Stimulated activated CD8-positive, alpha-beta memory T cell treated with anti-CD3 and anti-CD28 coated beads, Interleukin-15, amount 100 ng/mL, for 4 hours (primary cell): ENCODE measurements around the gene USP19.

Experiments used
- DNase-seq, 2 donors: peaks; one replicate each; pipeline ENCODE4 v3.0.0-alpha.2; 2020; ENCODE audit warnings: low read depth in 2 of 2

Gene USP19

DNA sequence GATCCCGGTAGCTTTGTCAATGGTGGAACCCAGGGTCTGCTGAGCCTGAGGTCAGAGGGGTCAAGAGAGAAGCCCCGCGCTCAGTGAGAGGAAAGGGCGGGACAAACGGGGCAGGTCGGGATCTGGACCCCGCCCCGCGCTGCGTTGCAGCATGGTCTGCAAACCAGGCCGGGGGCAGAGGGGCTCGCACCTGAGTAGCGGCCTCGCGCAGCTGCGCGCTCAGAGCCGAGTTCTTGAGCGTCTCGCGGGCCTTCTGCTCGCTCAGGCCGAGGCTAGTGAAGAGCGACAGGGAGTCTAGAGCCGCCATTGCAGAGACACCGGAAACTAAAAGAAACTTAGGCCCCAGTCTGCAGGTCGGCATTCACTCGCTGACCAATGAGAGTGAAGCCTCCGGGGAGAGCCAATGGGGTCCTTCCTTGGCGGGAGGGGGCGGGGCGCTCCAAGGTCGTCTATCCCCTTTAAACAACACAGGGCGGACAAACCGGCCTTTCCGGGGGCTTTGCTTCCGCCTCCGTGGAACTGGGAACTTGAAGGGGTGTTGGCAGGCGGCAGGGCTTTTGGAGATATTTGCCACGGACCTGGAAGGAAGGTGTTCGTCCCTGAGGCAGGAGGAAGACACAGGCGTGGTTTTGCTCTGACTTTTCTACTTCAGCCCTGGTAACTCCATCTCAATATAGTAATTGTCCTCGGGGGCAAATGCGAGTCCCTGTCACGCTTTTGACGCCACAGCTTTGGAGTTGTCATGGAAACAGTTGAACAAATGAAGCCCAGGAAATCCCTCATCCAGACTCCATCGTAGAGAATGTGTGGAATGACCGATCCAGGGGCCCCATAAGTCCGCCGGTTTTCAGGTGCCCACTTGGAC, 16.0 kb downstream of the USP19 start, which contains the start of gene QARS1:
QARS1 (minus strand) TSS at position 331 of the 865 bp plus-strand sequence; CDS start at position 307, 24 bp downstream.
- peak; percentile 72 to 76 for DNase-seq

DNA sequence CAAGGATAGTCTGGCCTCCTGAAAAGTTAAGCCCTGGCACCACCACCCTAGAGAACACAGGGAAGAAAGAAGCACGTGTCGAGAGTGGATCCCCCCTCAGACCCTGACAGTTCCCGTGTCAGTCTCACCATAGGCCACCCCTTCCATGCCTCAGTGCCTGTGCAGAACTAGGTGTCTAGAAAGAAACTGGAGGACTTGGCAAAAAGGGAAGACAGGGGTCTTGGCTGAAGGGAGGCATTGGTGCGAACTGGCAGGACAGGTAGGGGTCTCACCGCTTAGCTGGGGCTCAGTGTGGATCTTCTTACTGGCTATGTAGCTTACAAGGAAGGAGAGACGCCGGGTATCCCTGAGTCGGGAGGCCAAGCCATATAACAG, 16.6 kb downstream of the USP19 start:
- DNase-seq = no peak

DNA sequence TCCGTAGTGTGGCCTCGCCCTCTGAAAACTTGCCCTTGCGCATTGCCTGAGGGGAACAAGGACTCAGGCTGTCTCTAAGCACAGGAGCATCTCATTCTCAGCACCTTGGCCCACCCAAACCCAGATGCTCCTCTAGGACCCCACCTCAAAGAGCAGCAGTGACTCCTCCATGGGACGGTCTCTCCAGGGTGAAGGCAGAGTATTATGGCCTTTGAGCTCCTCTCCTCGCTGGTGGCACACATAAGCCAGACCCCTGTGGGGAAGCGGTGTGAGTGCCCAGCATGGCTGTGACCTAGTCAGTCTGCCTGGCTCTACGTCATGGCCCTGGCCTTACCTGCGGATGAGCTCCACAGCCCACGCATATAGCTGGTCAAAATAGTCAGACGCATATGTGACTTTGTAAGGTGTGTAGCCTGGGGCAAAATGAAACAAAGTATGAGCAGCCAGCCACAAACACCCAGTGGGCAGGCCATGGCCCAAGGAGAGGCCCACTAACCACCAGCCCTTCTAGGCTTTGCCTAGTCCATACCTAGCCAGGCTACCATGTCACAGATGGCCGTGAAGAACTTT, 20.5 kb downstream of the USP19 start:
- no peak for DNase-seq

DNA sequence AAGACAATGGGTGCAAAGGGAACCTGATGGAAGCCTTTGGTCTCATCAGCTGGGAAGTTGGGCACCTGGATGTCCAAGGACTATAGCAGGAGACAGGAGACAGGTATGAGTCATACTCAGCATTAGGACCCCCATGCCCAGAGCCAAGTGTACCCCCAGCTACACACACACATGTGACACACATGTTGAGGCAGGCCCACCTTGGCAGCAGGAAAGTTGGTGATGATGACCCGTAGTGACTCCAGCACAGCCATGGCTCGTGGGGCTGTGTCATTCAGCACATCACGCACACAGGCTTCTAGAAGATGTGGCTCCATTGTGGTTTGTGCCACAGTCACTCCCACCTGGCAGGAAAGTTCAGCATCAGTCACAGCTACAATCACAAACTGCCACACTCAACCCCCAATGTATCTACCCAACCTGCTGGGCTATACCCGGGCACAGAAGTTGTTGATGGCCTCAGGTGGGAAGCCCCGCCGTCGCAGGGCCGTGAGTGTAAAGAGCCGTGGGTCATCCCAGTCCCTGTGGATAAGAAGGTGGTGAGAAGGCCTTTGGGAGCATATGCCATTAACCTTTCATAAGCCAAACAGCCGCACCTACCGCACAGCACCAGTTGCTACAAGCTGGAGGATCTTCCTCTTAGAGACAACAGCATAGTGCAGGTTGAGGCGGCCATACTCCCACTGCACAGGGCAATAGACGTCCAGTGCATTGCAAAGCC, 21.6 kb downstream of the USP19 start:
- no peak for DNase-seq

DNA sequence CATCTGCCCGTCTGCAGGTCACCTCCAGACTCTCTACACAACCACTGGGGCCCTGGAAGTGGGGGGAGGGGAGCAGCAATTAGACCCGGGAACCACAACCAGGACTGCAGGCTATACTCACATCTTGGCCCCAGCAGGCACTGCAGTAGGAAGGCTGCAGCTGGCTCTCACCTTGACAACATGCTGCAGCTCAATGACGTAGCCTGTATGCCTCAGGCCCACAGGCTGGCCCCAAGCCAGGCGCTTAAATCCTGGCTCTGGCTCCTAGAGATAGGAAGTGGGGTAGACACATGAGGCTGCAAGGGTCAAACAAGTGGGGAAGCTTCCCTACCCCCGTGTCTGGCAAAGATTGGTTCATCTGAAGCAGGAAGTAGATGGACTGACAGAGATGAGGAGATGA, 22.2 kb downstream of the USP19 start:
- no peak for DNase-seq

DNA sequence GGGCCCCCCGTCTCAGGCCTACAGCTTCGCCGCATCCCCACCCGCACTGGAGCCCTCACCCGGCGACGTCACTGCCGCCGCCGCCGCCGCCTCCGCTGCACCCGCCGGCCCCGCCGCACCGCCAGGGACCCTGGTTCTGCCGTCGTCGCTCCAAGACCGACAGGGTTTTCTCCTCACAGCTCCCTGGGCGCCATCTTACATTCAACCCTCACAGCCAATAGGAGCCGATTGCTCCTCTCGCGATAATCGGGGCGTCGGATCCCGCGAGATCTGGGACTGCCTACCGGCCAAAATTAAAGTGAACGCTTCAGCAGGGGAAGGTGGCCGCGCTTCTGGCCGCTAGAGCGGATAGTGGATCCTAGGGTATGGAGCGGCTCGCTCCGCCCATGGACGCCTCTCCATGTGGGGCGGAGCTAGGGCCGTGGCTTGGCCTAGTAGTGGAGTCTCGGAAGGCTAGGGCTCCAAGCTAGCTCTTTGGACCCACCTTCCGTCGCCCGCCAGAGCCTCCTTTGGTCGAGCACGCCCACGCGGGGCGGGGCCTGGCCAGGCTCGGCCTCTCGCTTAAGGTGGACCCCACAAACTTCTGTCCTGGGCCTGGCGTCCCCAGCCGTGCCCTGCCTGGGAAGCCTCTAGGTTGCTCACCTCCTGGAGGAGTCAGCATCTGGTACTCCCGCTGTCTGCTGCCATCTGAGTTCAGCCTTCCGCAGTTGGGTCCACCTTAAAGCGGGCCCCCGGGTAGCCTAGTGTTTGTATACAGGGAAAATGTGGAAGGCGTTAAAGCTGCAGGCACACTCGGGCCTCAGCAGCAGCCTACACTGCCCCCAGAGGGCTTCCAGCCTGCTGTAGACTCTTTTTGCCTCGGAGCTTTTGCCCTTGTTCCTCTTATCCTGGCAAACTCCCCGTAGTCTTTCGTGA, 26.5 kb downstream of the USP19 start, which contains the start of gene QRICH1:
QRICH1 (minus strand) TSS at position 219 of the 915 bp plus-strand sequence. CDS start 17,054 bp downstream, outside the sequence.
- peak; percentile 90 to 92 for DNase-seq

DNA sequence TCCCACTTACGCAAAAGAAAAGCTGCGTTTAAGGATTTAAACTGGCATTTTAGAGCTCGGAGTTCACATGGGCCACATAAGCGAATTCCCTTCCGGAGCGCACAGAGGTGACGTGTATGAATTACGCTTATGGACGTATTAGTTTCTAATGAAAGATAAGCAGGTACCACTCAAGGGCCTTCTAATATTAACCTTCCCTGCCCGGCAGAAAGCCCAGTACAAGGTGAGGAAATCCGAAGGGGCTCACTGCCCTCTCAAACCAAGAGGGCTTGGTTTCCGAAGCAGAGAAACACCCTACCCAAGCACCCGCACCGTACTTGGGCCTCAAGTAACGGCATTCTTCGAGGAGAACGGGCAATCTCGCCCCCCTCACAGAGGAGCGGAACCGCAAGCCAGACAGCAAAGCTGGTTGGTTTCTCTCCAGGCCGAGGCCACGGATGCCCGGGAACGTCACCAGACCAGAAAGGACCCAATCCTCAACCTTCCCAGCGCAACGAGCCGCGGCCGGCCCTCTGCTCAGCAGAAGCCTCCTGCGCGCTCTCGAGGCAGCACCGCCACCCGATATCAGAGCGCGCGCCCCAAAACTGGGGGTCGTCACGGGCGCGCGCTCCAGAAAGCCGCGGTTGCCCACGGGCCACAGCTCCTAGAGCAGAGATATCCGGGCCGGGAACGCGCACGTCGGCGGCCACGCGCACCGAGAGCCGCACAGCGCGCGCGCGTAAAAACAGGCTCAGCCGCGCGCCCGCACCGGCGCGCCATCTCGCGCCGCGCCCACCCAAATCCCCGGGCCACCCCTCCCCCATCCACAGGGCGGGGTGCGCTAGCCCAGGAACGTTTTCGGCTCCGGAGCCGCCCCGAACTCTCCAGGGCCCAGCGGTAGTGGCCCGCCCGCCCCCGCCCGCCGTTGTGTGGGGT, 27.4 kb downstream of the USP19 start:
- peak; percentile 51 to 66 for DNase-seq

DNA sequence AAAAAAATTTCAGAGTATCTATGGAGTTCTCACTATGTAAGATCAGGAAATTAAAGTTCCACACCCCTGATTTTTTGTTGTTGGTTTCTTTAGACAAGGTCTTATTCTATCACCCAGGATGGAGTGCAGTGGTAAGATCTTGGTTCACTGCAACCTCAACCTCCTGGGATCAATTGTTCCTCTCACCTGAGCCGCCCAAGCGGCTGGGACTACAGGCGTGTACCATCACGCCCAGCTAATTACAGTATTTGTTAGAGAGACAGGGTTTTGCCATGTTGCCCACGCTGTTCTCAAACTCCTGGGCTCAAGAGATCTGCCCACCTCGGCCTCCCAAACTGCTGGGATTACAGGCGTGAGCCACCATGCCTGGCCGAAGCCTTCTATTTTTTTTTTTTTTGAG, 39.2 kb downstream of the USP19 start:
- DNase-seq = no peak

DNA sequence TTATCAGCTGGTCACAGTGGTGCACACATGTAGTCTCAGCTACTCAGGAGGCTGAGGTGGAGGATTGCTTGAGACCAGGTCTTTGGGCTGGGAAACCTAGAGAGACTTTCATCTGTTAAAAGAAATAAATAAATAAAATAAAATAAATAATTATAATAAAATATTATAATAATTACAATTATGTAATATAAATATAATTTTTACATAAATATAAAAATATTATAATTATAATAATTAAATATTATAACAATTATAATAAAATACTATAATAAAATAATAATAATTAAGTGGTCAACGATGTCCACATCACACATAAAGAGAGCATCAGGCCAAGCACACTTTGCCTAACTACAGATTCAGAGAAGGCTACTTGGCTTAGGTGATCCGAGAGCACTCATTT, 41.4 kb downstream of the USP19 start:
- DNase-seq = no peak

DNA sequence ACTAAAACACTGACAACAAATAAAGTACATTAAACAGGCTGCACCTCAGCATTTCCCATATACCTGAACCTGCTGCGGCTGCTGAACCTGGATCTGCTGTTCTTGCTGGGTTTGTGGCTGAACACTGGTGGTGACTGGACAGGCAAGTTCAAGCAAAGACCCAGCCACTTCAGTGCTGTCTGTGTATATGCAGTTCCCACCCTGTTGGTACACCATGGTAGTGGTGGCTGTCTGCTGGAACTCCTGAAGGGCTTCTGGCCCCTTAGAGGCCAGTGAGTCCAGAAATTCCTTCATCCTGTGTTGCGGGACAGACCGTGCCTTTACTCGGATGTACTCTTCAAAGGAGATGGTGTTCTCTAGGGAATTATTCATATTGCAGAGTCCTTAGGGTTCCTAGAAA, 44.0 kb downstream of the USP19 start:
- no peak for DNase-seq

DNA sequence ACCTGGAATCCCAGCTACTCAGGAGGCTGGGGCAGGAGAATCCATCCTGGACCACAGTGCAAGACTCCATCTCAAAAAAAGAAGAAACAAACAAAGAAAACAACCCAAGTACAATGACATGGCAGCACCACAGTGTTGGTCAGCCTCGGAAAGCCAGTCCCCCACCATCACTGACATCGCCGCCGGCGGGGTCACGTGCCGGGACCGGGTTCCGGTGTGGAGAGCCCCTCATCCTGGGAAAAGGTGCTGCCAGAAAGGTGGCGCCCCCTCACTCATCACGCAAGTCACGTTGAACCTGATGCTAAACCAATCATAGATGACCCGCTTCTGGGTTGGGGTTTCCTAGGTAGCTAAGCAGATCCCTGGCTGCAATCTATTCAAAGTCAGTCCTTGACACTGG, 44.5 kb downstream of the USP19 start:
- no peak for DNase-seq
